ENCODE results near the gene AGPAT4.
"Not testable (repeated sequence)": the region's sequence is repeated elsewhere in the genome, so short reads cannot be mapped to it uniquely, and the experiment has no call there.

Gene AGPAT4

DNA sequence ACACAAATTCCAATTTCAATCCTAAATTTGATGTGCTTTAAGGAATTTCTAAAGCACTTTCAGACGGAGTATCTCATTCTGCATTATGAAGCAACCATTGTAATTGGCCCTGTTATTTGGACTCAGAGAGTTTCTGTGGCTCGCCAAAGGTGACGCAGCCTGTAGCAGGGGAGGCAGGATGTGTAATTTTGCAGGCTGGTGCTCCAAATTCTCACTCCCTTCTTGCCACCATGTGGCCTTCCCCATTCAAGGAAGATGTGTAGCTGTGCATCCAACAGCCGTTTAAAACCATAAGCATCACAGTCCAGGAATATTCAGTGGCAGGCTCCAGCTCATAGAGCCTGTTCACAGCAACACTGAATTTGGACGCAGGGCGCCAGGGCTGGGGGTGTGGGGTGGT lies 45.8 kb downstream of the AGPAT4 start:
- no peak overlapping the region for H3K4me3 ChIP-seq (ENCODE audit: low read depth, low read length)
- DNase-seq (ENCODE audit: low read depth): no peak
- TF ChIP-seq MAX (IDR thresholded peaks at IDR 0.05; ENCODE audit: low read depth, low read length): no peak
- no peak for TF ChIP-seq CTCF (IDR thresholded peaks at IDR 0.05; ENCODE audit: low read depth, low read length)

DNA sequence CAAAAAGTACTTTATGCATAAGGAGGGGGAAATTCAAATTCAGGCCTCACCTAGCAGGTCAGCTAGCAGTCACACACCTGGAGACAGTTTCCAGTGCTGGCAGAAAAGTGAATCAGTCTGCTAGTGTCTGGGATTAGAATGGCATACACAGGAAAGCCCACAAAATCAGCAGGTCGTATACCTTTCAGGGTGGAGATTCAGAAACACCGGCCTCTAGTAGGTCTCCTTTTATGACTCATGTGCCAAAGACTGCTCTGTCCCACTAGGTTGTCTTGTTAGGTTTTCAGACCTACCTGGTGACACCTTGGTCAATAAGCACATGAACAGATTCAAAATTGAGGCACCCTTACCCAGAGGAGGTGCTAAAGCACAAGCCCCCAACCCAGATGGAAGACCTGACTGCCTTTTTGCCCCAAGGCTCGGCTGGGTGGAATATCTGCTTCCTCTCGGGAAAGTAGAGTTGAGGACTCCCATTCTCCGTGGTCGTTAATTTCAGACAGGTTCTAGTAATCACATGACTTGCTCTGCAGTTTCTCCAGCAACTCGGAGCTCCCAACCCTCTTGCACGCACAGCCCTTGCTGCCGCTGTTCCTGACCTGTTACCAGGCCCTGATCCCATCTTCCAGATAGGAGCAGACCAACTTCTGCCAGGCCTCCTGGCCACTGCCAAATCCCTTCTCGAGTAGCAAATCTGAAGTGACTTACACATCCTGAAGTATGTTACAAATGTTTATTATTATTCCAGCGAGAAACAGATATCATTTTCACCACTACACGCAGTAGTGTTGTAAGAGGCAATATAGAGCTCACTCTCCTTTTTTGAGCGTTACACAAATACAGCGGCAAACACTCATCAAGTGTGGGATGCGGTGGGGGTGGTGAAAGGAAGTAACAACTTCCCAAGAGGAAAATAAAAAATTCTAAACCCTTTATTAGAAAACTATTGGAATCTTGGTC lies 46.6 kb downstream of the AGPAT4 start:
- DNase-seq (ENCODE audit: low read depth): no peak
- TF ChIP-seq MYC (IDR thresholded peaks at IDR 0.05; ENCODE audit: low read depth, low read length) (no peak), MAX (IDR thresholded peaks at IDR 0.05; ENCODE audit: low read depth, low read length) (no peak), POLR2A (IDR thresholded peaks at IDR 0.05; ENCODE audit: extremely low read depth, insufficient read length) (no peak), CTCF (IDR thresholded peaks at IDR 0.05; ENCODE audit: low read depth, low read length) (no peak)
- no peak overlapping the region for H3K4me3 ChIP-seq (ENCODE audit: low read depth, low read length)

GRCh38 chr6:161226009-161226964 lies 47.6 kb downstream of the AGPAT4 start:
- TF ChIP-seq MYC (IDR thresholded peaks at IDR 0.05; ENCODE audit: low read depth, low read length): no peak
- TF ChIP-seq POLR2A (IDR thresholded peaks at IDR 0.05; ENCODE audit: extremely low read depth, insufficient read length): no peak
- DNase-seq (ENCODE audit: low read depth): peak; percentile 43
- no peak overlapping the region for H3K4me3 ChIP-seq (ENCODE audit: low read depth, low read length)

DNA sequence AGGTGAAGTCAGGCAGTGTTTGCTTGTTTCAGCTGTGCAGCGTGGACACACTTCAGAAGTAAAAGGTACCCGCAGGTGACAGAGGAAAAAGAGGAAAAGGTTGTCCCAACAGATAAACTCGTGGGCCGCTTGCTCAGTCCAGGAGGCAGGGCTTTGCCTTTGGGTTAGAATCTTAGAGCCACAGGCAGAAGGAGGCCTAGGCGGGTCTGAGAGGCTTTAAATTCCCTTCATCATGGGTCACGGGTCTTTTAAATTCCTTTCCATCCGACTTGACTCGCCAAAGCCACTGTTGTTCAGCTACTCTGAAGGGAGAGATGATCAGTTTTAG lies 48.2 kb downstream of the AGPAT4 start:
- DNase-seq (ENCODE audit: low read depth): no peak
- TF ChIP-seq MAX (IDR thresholded peaks at IDR 0.05; ENCODE audit: low read depth, low read length): no peak
- TF ChIP-seq CTCF (IDR thresholded peaks at IDR 0.05; ENCODE audit: low read depth, low read length): no peak
- TF ChIP-seq POLR2A (IDR thresholded peaks at IDR 0.05; ENCODE audit: extremely low read depth, insufficient read length): no peak
- no peak for TF ChIP-seq MYC (IDR thresholded peaks at IDR 0.05; ENCODE audit: low read depth, low read length)
- no peak overlapping the region for H3K4me3 ChIP-seq (ENCODE audit: low read depth, low read length)

- H3K4me3 ChIP-seq (ENCODE audit: low read depth, low read length); DNase-seq (ENCODE audit: low read depth): not testable (repeated sequence)
Measured at GRCh38 chr6:161224951-161225680, 48.7 kb downstream of the AGPAT4 start.

DNA sequence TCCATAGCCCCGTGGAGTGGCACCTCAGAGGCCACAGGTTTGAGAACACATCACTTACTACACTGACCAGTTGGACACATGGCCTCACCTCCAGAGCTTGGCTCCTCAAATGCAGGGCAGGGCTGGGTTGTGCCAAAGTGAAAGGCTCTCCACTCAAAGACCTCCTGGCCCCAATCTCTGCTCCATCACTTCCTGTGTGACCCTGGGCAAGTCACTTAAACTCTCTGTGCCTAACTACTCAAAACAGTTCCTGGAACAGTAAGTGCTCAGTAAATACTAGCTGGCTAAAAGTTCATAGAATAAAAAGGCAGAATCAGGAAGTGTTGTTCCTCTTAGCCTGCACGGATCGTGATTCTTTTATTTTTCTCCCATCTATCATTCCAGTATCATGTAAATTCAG lies 50.2 kb downstream of the AGPAT4 start:
- no peak for DNase-seq (ENCODE audit: low read depth)
- H3K4me3 ChIP-seq (ENCODE audit: low read depth, low read length): no peak overlapping the region
- TF ChIP-seq CTCF (IDR thresholded peaks at IDR 0.05; ENCODE audit: low read depth, low read length) (no peak), POLR2A (IDR thresholded peaks at IDR 0.05; ENCODE audit: extremely low read depth, insufficient read length) (no peak), MYC (IDR thresholded peaks at IDR 0.05; ENCODE audit: low read depth, low read length) (no peak), MAX (IDR thresholded peaks at IDR 0.05; ENCODE audit: low read depth, low read length) (no peak)

Data from NB4 (cell line).